NCI-H510A treated with DMSO at 0.1 percent for 48 hours (cell line): Measurements from ENCODE around the gene SLC16A8.
A peak's percentile ranks its signal among the peaks of the same experiment; 100 is the strongest.
"Not testable (repeated sequence)": the region's sequence is repeated elsewhere in the genome, so short reads cannot be mapped to it uniquely, and the experiment has no call there.

Experiments
- DNase-seq: peaks from one replicate; lab custom pipeline; 2025; lab: John Stamatoyannopoulos, UW

Gene SLC16A8

GRCh38 chr22:38083931-38084631, at the start of gene SLC16A8:
SLC16A8 (minus strand) TSS chr22:38084184; CDS start chr22:38082873, 1,311 bp downstream.
- no peak for DNase-seq

- no peak for DNase-seq
These were observed 49.3 kb upstream of the SLC16A8 start for GRCh38 chr22:38133331-38133730.

GRCh38 chr22:38132794-38133193, 48.8 kb upstream of the SLC16A8 start:
- no peak for DNase-seq

GRCh38 chr22:38132136-38132535, 48.2 kb upstream of the SLC16A8 start:
- DNase-seq: no peak

- DNase-seq: no peak
These were observed 47.4 kb upstream of the SLC16A8 start for GRCh38 chr22:38131399-38131798.

GRCh38 chr22:38129856-38130255, 45.9 kb upstream of the SLC16A8 start:
- DNase-seq: no peak

GRCh38 chr22:38129021-38129420, 45.0 kb upstream of the SLC16A8 start:
- DNase-seq: no peak

- DNase-seq: no peak
These were observed 43.9 kb upstream of the SLC16A8 start for GRCh38 chr22:38127869-38128268.

GRCh38 chr22:38126928-38127668, 43.1 kb upstream of the SLC16A8 start:
- DNase-seq: no peak

GRCh38 chr22:38125751-38126201, 41.8 kb upstream of the SLC16A8 start:
- DNase-seq: no peak

GRCh38 chr22:38125038-38125610, 41.1 kb upstream of the SLC16A8 start:
- DNase-seq: no peak

GRCh38 chr22:38124236-38124974, 40.4 kb upstream of the SLC16A8 start:
- no peak for DNase-seq

- no peak for DNase-seq
These were observed 38.6 kb upstream of the SLC16A8 start for GRCh38 chr22:38122616-38123015.

- no peak for DNase-seq
These were observed 36.6 kb upstream of the SLC16A8 start for GRCh38 chr22:38120359-38121110.

- DNase-seq: not testable (repeated sequence)
These were observed 34.8 kb upstream of the SLC16A8 start for GRCh38 chr22:38118747-38119146.

- no peak for DNase-seq
These were observed 34.2 kb upstream of the SLC16A8 start for GRCh38 chr22:38118182-38118581.

GRCh38 chr22:38117556-38117955, 33.6 kb upstream of the SLC16A8 start:
- DNase-seq: not testable (repeated sequence)

- no peak for DNase-seq
These were observed 31.6 kb upstream of the SLC16A8 start for GRCh38 chr22:38115423-38116205.

- DNase-seq: peak; percentile 54
These were observed 30.8 kb upstream of the SLC16A8 start for GRCh38 chr22:38114484-38115398.

GRCh38 chr22:38112381-38112780, 28.4 kb upstream of the SLC16A8 start:
- no peak for DNase-seq
